ENCODE measurements around the gene SMOC1. TPM values are rescaled to one million over a fixed set of nuclear protein-coding genes. Genes with fewer than 3 reads are reported as not detected.
A peak's percentile ranks its signal among the peaks of the same experiment; 100 is the strongest.

The SMOC1 gene
- total and polyA plus RNA-seq, 2 of the 8 experiments (the other 6 are each of a cell fraction or from before 2014, with no cell fraction given): 1.6 to 2.4 TPM

DNA sequence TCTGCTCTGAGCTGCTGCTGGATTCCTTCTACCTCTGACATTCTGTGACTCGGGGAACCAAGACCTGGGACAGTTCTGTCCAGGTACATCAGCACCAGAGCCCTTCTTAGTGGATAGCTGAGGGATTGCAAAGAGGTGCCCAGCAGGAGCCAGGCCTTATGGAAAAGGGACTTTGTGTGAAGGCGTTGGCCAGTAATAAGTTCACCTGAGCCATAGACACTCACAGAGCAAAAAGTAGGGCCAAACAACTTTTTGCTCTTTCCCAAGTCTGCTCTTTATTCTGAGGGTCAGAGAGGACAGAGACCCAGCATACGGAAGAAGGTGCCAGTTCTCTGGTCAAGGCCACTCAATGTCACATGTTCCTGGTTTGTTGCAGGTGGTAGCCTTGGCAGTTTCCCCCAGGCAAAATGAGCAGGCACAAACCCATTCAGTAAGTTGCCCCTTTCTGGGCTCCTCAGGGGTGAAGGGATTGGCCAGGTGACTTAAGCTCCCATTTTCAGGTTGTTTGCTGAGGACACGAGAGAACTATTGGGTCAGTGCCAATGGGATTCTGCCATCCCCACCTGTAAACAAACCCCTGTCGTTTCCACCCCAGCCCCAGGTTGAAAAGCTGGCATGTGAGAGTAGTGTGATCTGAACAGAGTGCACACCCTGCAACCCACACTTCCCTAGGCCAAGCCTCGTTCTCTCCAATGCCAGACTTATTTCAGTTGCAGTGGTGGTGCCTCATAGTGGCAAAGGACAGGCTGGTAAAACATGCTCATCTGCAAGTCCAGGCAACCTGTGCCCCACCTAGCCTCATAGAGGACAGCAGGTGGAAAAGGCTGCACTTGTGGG lies 150.3 kb downstream of the SMOC1 start:
- no peaks in the 10 kb centered on the region for H3K79me2 ChIP-seq (ENCODE audit: control insufficient read depth in 1 of 2, insufficient read depth in 2 of 2, low read length in 2 of 2)
- H3K18ac ChIP-seq (ENCODE audit: extremely low read depth, low read length): no peak overlapping the region
- ChIA-PET POLR2A (ENCODE audit: partially characterized antibody) (interaction anchor here (0.6 to 1.2 kb wide), 2 partner anchors 14 to 150 kb away, joined by 3 read pairs; partner anchors contain the start of gene SMOC1), CTCF (ENCODE audit: partially characterized antibody) (interaction anchor here (0.6 to 4.5 kb wide), 34 partner anchors 8 to 449 kb away, joined by 3 to 132 read pairs (median 5); partner anchors contain the start of gene SMOC1)
- no peak overlapping the region for H3K14ac ChIP-seq (ENCODE audit: insufficient read length)
- no peak overlapping the region for H2AFZ ChIP-seq (ENCODE audit: low read length)
- no peak for DNase-seq (ENCODE audit: low read depth in 1 of 2, low spot score in 2 of 2)
- no peak overlapping the region for H3K4me3 ChIP-seq (ENCODE audit: extremely low read depth in 1 of 4, insufficient read depth in 2 of 4, low read depth in 3 of 4, low read length in 4 of 4)
- H4K5ac ChIP-seq (ENCODE audit: insufficient read length, low read depth, low read length): no peak overlapping the region
- H3K9me3 ChIP-seq (ENCODE audit: insufficient read depth in 2 of 2, low read depth in 1 of 2, low read length in 1 of 2): no peaks in the 10 kb centered on the region
- 0 out of 2 replicates have a peak overlapping the region, but pooled peaks have one; percentile 32 for H2BK20ac ChIP-seq (ENCODE audit: low read length)
- no peaks in the 10 kb centered on the region for H4K20me1 ChIP-seq (replicated peaks in 1 of 2; ENCODE audit: control insufficient read depth in 1 of 2, insufficient read depth in 2 of 2, low read length in 2 of 2)
- no peak overlapping the region for H3K4me2 ChIP-seq (ENCODE audit: insufficient read depth in 1 of 2, low read depth in 2 of 2, low read length in 2 of 2)
- H3K4ac ChIP-seq (replicated peaks; ENCODE audit: insufficient read length, low read depth, low read length): no peak overlapping the region
- no peak overlapping the region for H4K8ac ChIP-seq (ENCODE audit: extremely low read depth, insufficient read depth, low read length)
- 0 out of 2 replicates have a peak overlapping the region, but pooled peaks have one; percentile 8 for H2BK15ac ChIP-seq (ENCODE audit: low read length)
- FAIRE-seq: no peak
- H2AK5ac ChIP-seq (ENCODE audit: low read depth, low read length): peak overlapping the region; percentile 20; the same call in 1 of the 2 replicates
- H3K79me1 ChIP-seq (ENCODE audit: low read depth, low read length): no peaks in the 10 kb centered on the region
- H3K27ac ChIP-seq (ENCODE audit: low read depth, low read length): no peak overlapping the region
- WGBS, 2 experiments (ENCODE audit: extremely low coverage in 1 of 2, insufficient coverage in 1 of 2, insufficient read length in 1 of 2, insufficient replicate concordance in 2 of 2, low coverage in 1 of 2, low lambda C conversion rate in 2 of 2, missing lambda C conversion rate in 1 of 2): 90% methylated on average over 6 of the region's 6 CpGs; no CpG with 5 or more reads in 1 of the 2 experiments
- H3K27me3 ChIP-seq (replicated peaks in 1 of 4; ENCODE audit: control insufficient read depth in 3 of 4, extremely low read depth in 1 of 4, insufficient read depth in 3 of 4, low read length in 3 of 4): no peaks in the 10 kb centered on the region; a peak in 1 of 7 replicates
- no peak overlapping the region for H2BK5ac ChIP-seq (ENCODE audit: low read depth, low read length)
- H3K23ac ChIP-seq (ENCODE audit: insufficient read length): no peak overlapping the region
- H2BK120ac ChIP-seq (replicated peaks; ENCODE audit: low read depth, low read length): no peak overlapping the region
- H2BK12ac ChIP-seq (ENCODE audit: low read depth, low read length): no peak overlapping the region
- H3K9ac ChIP-seq (replicated peaks in 1 of 4; ENCODE audit: extremely low read depth in 1 of 4, low read depth in 3 of 4, low read length in 3 of 4): no peak overlapping the region
- no peaks in the 10 kb centered on the region for H3K36me3 ChIP-seq (ENCODE audit: control insufficient read depth in 2 of 4, insufficient read depth in 4 of 4, low read length in 3 of 4)
- no peak overlapping the region for H4K91ac ChIP-seq (replicated peaks; ENCODE audit: insufficient read length, low read length)
- no peaks in the 10 kb centered on the region; the same call in 1 of the 2 replicates for H3K23me2 ChIP-seq (ENCODE audit: low read depth, low read length)
- no peak overlapping the region for H3K56ac ChIP-seq (replicated peaks; ENCODE audit: insufficient read length, low read depth, low read length)
- H3K4me1 ChIP-seq (replicated peaks in 1 of 4; ENCODE audit: control insufficient read depth in 3 of 4, insufficient read depth in 4 of 4, low read length in 3 of 4): peaks cover 2 to 11% (median 7%) of the 10 kb centered on the region in 4 experiments
- TF ChIP-seq RNF2 (IDR thresholded peaks at IDR 0.05; ENCODE audit: borderline replicate concordance, low read depth, low read length, missing control alignments, poor library complexity, severe bottlenecking): no peak
- TF ChIP-seq BCL11A (IDR thresholded peaks at IDR 0.05; ENCODE audit: low read depth in 2 of 2, low read length in 2 of 2): no peak
- TF ChIP-seq JUND (IDR thresholded peaks at IDR 0.05; ENCODE audit: low read length): no peak
- TF ChIP-seq SIX5 (IDR thresholded peaks at IDR 0.05; ENCODE audit: low read depth, low read length): no peak
- no peak for TF ChIP-seq CHD1 (IDR thresholded peaks at IDR 0.05; ENCODE audit: low read depth, low read length)
- TF ChIP-seq HDAC2 (IDR thresholded peaks at IDR 0.05; ENCODE audit: borderline replicate concordance in 1 of 2, low read depth in 2 of 2, low read length in 2 of 2): no peak
- no peak for TF ChIP-seq POLR2A (IDR thresholded peaks at IDR 0.05; ENCODE audit: control extremely low read depth in 1 of 2, low read depth in 2 of 2, low read length in 2 of 2)
- no peak for TF ChIP-seq BRCA1 (IDR thresholded peaks at IDR 0.05; ENCODE audit: low read depth, low read length)
- TF ChIP-seq EP300 (IDR thresholded peaks at IDR 0.05; ENCODE audit: borderline replicate concordance in 1 of 2, low read depth in 2 of 2, low read length in 2 of 2): no peak
- TF ChIP-seq CREB1 (IDR thresholded peaks at IDR 0.05): no peak
- TF ChIP-seq MAFK (IDR thresholded peaks at IDR 0.05; ENCODE audit: low read depth, low read length): no peak
- no peak for TF ChIP-seq SP1 (IDR thresholded peaks at IDR 0.05; ENCODE audit: low read depth, low read length)

All from H1 (cell line).